GM18508 (cell line): ENCODE measurements around the gene PBLD.

Source experiments
- ATAC-seq: cut with Tn5 transposase; IDR thresholded peaks from one replicate; pipeline ENCODE4 v1.9.1; 2021; ENCODE audit warnings: moderate number of reproducible peaks; ENCODE audit not compliant: insufficient read depth, unreplicated experiment

PBLD gene

GRCh38 chr10:68239069-68239468 lies 93.7 kb downstream of the PBLD start:
- ATAC-seq = no peak

GRCh38 chr10:68238371-68238770 lies 94.4 kb downstream of the PBLD start:
- ATAC-seq = no peak

GRCh38 chr10:68237173-68237572 lies 95.6 kb downstream of the PBLD start:
- ATAC-seq = no peak

- ATAC-seq = no peak
Observed at GRCh38 chr10:68235581-68235980, 97.1 kb downstream of the PBLD start.

- ATAC-seq = no peak
Observed at GRCh38 chr10:68235111-68235510, 97.6 kb downstream of the PBLD start.

- ATAC-seq = no peak
Observed at GRCh38 chr10:68233046-68233445, 99.7 kb downstream of the PBLD start.
